GM21825 (cell line): ENCODE results near the gene TRAPPC14.
"Not testable (repeated sequence)": the region's sequence is repeated elsewhere in the genome, so short reads cannot be mapped to it uniquely, and the experiment has no call there.

ENCODE experiments used
- ATAC-seq: cut with Tn5 transposase; IDR thresholded peaks from one replicate; pipeline ENCODE4 v1.9.1; 2021; ENCODE audit warnings: mild to moderate bottlenecking, moderate library complexity; ENCODE audit not compliant: unreplicated experiment

TRAPPC14 gene, protein sequence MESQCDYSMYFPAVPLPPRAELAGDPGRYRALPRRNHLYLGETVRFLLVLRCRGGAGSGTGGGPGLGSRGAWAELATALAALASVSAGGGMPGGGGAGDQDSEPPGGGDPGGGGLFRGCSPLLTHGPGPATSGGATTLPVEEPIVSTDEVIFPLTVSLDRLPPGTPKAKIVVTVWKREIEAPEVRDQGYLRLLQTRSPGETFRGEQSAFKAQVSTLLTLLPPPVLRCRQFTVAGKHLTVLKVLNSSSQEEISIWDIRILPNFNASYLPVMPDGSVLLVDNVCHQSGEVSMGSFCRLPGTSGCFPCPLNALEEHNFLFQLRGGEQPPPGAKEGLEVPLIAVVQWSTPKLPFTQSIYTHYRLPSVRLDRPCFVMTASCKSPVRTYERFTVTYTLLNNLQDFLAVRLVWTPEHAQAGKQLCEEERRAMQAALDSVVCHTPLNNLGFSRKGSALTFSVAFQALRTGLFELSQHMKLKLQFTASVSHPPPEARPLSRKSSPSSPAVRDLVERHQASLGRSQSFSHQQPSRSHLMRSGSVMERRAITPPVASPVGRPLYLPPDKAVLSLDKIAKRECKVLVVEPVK

DNA sequence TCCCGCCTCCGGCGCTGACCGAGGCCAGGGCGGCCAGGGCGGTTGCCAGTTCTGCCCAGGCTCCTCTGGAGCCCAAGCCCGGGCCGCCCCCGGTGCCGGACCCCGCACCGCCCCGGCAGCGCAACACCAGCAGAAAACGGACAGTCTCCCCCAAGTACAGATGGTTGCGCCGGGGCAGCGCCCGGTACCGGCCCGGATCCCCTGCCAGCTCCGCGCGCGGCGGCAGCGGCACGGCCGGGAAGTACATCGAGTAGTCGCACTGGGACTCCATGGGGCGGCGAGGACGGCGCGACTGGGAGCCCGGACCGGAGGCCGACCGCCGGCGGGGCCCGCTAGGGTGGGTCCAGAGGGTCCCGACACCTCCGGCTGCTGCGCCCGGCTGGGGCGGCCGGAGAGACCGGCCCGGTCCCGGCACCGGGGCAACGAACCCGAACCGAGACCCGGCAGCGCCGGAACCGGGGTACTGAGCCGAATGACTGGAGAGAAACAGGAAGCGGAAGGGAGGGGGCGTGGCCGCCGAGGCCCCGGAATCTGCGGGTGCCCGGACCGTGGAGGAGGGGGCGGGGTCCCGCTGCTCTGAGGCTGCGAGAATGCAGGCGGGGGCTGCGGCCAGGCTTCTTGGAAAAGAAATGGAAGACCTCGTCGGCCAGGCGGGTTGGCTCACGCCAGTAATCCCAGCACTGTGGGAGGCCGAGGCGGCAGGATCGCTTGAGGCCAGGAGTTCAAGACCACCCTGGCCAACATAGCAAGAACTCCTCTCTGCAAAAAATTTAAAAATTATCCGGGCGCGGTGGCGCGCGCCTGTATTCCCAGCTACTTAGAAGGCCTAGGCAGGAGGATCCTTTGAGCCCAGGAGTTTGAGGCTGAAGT lies at the start of gene TRAPPC14:
TRAPPC14 (minus strand) TSS at position 495 of the 870 bp plus-strand sequence; CDS start at position 271, 224 bp downstream.
- ATAC-seq: peak; percentile 77

DNA sequence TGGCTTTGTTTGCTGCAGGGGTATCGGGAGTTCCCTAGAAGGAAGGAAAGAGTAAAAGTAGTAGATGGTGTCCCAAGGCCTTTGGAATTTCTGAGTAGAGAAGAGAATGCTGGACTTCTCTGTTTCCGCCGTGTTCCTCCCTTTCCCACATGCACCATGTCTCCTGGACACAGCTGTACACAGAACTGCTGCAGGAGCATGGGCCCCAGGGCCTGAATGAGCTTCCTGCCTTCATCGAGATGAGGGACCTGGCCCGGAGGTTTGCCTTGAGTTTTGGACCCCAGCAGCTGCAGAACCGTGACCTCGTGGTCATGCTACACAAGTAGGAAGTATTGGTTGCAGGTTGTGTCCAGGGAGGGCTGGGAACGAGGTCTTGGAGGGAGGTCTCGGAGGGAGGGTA lies 45.9 kb upstream of the TRAPPC14 start:
- ATAC-seq: no peak

DNA sequence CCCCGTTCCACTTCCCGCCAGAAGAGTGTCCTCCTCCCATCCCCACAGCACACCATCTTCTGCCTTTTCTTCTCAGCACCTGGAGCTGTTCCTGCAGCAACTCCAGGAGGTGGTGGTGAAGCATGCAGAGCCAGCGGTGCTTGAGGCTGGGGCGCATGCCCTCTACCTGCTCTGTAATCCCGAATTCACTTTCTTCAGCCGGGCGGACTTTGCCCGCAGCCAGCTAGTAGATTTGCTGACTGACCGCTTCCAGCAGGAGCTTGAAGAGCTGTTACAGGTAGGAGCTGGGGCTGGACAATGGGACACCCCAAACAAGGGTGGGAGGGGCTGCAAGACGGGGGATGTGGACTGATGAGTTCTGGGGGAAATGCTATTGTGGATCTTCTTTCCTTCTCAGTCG lies 42.2 kb upstream of the TRAPPC14 start:
- ATAC-seq: no peak

DNA sequence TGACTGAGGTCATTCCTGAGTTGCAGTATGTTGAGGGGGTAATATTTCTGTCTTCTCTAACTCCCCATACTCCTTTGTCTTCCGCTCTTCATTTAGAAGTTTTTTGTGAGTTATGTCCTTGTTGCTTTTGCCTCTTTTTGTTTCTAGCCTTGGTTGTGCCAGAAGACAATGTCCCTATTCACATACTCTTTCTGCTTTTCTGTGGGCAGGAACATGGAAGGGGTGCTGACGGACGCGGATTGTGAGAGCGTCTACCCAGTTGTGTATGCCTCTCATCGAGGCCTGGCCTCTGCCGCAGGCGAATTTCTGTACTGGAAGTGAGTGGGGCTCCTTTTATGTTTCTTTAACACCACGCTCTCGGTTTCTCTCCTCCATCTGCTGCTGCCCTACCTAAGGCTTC lies 39.7 kb upstream of the TRAPPC14 start:
- no peak for ATAC-seq

DNA sequence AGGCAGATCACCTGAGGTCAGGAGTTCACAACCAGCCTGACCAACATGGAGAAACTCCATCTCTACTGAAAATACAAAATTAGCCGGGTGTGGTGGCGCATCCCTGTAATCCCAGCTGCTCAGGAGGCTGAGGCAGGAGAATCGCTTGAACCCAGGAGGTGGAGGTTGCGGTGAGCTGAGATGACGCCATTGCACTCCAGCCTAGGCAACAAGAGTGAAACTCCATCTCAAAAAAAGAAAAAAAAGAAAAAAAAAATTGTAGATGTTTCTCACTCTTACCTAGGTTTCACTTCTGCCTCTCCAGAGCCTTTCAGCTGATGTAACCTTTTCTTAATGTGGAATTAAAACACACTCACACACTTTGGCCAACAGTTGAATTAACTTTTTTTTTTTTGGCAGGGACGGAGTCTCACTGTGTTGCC lies 37.4 kb upstream of the TRAPPC14 start:
- not testable (repeated sequence) for ATAC-seq

DNA sequence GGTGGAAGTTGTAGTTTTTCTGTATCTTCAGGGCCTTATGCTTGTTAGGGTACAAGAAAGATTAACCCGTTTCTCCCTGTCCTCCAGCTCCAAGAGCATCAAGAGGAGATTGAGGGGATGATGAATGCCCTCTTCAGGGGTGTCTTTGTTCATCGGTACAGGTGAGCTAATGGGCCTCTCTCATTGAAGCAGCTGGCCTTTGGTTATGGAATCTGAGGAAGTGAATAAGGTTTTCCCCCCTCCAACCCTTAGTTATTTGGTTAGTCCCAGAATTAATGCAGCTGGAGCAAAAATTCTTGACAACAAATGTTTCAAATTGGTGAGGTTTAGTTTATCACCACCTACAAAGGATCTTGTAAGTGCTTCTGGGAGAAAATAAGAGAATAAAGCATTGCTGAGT lies 36.7 kb upstream of the TRAPPC14 start:
- ATAC-seq: no peak

DNA sequence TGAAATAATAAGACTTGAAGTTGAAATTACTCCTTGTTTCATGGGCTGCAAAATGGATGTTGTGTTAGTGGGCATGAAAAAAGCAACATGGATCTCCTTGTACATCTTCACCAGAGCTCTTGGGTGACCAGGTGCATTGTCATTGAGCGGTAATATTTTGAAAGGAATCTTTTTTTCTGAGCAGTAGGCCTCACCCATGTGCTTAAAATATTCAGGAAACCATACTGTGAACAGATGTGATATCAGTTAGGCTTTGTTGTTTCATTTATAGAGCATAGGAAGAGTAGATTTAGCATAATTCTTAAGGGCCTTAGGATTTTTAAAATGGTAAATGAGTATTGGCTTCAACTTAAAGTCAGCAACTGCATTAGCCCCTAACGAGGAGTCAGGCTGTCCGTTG lies 34.4 kb upstream of the TRAPPC14 start:
- no peak for ATAC-seq

DNA sequence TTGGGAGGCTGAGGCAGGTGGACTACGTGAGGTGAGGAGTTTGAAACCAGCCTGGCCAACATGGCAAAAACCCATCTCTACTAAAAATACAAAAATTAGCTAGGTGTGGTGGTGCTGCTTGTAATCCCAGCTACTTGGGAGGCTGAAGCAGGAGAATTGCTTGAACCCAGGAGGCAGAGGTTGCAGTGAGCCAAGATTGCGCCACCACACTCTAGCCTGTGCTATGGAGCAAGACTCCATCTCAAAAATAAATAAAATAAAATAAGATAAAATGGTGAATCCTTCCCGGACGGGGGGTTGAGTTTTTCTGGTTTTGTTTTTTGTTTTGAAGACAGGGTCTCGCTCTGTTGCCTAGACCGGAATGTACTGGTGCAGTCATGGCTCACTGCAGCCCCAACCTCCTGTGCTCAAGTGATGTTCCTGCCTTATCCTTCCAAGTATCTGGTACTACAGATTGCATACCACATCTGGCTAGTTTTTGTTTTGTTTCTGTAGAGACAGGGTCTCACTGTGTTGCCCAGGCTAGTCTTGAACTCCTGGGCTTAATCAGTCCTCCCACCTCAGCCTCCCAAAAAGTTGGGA lies 33.8 kb upstream of the TRAPPC14 start:
- peak; percentile 46 for ATAC-seq

DNA sequence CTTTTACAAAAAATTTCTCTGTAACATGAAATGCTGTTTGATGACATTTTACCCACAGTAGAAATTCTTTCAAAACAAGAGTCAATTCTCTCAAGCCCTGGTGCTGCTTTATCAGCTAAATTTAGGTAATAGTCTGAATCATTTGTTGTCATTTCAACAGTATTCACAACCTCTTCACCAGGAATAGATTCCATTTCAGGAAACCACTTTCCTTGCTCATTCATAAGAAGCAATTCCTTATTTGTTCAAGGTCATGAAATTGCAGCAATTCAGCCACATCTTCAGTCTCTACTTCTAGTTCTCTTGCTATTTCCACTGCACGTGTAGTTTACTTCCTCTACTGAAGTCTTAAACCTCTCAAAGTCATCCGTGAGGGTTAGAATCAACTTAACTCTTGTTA lies 33.3 kb upstream of the TRAPPC14 start:
- no peak for ATAC-seq

DNA sequence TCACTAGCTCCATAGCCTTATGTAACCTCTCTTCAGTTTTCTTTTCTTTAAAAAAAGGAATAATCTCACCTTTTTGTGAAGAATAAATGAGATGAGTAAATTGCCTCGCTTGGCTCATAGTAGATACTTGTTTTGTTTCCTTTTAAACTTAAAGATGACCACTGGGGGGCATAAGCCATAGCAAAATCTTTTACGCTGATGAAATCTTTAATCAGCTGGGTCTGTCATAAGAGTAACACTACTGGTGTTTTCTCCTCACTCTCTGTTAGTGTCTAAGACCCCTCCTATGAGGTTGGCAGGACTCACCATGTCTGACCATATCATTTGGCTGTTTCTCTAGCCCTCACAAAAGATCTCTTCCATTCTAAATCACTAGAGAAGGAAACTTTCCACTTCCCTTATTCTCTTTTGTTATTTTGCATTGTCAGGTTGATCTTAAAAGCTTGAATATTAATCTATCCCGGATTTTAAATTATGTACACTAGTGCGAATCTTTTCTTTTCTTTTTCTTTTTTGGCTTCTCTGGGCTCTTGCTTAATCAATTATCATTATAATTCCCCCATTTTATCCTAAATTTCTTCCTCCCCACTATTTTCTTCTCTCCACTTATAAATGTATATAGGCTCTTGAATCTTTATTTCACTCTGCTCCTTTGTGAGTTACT lies 31.7 kb upstream of the TRAPPC14 start:
- ATAC-seq: no peak

DNA sequence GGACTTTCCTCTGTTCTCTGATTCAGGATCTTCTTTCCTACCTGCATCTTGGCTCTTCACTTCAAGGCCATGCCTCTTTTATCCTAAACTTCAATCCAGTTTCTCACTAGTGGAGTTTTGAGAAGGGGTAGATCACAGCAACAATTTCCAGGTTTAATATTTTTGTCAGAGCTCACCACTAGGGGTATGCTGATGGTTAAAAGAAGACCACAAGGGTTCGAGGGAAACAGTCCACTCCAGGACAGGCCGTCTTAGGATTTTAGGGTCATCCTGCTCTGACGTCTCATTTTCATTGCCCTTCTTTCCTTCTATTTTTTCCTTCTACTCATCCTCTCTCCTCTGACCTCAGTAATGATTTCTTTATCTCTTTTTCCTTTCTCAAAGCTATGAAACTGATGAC lies 30.5 kb upstream of the TRAPPC14 start:
- ATAC-seq: no peak

DNA sequence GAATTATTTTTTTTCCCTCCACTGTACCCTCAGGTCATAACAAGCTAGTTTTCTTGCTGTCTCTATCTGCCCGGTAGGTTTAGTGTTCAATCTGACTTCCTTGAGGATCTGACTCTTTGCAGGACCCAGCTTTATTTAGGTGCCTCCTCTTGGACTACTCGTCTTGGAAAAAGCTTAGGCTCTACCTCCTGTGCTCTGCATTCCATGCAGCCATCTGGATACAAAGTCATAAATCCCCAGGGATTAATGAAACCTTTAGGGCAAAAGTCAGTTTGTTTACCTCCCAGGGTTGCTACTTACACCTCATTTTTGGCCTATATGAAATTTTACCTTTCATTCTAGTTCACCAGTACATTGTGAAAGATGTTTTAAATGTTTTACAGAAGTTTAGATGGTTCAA lies 27.2 kb upstream of the TRAPPC14 start:
- no peak for ATAC-seq

DNA sequence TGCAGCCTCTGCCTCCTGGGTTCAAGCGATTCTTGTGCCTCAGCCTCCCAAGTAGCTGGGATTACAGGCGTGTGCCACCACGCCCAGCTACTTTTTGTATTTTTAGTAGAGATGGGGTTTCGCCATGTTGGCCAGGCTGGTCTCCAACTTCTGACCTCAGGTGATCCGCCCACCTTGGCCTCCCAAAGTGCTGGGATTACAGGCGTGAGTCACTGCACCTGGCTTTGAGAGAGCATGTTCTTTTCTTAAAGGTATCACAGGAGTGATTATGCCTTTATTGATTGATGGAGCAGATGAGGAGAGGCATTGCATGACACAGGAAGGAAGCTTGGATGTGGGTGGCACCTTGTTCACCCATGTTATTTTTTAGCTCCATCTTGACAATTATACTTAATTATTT lies 24.6 kb upstream of the TRAPPC14 start:
- ATAC-seq: not testable (repeated sequence)

DNA sequence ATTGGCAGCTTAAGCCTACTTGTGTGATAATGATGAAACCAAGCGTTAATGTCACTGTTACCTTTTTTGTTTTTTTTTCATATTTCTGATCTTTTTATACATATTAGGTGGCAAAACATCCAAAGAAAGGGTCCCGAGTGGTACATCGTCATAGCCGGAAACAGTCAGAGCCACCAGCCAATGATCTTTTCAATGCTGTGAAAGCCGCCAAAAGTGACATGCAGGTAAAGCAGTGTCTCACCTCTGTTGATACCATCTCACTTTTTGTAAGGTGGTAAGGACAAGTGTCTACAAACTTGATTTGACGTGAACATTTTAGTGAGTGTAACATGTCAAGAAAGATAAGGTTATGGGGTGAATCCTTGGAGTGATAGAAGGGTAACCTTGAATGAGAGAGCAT lies 24.1 kb upstream of the TRAPPC14 start:
- not testable (repeated sequence) for ATAC-seq

DNA sequence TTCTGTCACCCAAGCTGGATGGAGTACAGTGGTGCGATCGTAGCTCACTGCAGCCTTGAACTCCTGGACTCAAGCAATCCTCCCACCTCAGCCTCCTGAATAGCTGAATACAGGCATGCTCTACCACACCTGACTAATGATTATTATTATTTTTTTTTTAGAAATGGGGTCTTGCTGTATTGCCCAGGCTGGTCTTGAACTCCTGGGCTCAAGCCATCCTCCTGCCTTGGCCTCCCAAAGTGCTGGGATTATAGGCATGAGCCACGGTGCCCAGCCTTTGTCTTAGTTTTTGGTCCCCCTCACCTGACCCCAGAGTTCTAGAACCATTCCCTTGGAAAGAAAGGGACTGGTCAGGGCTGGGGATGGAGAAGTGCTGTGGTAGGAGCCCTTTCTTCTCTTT lies 21.6 kb upstream of the TRAPPC14 start:
- ATAC-seq: not testable (repeated sequence)

DNA sequence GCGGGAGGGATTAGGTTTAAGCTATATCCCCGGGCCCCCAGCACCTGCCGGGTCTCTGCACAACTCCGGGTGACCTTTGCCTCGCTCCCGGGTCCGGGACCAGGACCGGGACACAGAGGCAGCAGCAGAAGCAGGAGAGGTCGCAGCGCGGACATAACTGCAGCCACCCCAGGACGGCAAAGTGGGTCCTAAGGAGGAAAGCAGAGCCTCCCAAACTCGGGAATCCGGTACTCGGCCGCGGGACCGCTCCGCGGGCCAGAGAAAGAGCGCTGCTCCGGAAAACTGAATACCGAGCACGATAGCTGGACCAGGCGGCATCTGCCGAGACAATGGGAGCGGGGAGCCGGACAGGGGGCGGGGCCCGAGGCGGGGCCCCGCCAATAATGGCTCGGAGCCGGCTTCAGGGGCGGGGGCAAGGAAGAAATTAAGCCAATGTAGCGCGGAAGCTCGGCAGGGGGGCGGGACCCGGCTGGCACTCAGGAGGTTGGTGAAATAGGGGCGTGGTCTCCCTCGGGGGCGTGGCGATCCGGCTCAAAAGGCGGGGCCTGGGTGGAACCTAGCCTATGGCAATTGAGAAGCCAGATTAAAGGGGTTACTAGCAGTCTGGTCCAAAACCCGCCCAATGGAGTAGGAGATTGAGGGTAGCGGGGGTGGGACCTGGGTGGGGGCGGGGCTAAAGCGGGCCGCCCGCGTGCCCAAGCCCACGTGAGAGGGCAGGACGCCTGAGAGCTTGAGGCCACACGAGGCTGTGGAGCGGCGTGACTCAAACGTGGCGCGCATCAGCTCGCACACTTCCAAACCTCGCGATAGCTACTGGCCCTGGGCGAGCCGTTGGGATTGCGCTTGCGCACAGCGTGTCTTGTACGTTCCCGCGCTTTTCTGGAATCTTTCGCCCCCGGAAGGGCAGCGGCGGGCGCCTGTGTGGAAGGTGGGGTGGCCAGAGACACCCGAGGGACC lies 18.8 kb upstream of the TRAPPC14 start, which contains the start of the genes GPC2 and STAG3:
GPC2 (minus strand) TSS at position 337 of the 957 bp plus-strand sequence; CDS start at position 155, 182 bp downstream.
STAG3 (plus strand) TSS at position 874 of the 957 bp plus-strand sequence. CDS start 2,639 bp downstream, outside the sequence.
- ATAC-seq: peak; percentile 87

DNA sequence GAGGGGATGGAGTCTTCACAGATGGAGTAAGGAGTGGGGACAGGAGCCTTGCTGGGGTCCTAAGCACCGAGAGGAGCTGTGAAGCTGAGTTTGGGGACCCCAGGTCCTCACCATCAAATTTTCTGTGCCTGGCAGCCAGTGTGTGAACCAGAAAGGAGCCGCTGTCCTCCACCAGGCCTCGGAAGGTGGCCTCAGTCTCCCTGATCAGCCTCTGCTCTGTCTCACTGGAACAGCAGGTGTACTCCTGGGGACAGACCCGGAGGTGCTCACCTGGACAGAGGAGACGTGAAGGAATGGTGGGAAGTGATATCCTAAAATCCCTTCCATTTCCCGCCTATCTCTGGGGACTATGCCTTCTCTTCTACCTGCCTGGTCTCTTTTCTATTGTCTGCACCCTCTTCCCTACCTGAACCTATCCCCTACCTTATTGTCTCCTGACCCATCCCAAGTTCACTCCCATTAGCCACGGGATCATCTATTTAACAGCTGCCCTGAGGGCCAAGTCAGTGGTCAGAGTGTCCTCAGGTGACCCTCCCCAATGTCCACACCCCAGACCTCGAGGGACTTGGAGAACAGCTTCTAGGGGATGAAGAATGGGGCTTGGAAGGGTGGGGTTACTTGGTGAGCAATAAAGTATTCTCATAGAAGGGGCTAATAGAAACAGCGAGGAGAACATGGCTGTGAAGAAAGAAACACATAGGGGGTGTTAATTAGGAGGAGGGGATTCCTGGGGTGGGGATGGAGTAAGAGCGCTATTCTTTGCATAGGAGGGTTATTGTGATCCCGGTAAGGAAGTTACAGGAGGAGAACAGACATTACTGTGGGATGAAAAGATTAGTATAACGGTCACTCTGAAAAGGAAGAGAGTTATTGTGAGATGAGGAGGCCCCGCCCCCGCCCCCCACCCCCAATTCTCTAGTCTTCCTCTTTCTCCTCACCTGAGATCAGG lies 17.8 kb upstream of the TRAPPC14 start:
- ATAC-seq: no peak

DNA sequence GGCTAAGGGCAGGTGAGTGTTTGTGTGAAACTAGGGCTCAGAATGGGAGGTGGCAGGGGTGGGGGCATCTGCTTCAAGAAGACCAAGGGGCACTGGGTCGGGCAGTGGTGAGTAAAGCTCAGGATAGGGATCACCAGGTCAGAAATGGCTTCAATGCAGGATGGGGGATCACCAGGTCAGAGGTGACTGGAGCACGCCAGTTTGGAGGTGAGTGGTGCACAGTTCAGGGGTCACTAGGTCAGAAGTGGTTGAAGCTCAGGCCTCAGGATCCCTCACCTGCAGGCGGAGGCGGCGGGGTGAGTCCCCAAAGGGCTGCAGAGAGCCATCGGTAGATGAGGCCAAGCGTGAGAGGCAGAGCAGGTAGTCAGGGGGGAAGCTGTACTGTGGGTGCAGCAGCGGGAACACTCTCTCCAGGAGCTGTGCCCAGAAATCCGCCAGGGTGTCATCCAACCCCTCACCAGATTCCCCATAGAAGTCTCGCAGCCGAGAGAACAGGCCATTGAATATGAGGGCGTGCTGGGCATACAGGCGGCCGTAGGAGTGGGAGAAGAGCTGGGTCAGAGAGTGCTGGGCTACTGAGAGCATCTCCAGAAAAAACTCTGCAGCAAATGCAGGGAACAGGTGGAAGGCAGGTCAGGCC lies 16.9 kb upstream of the TRAPPC14 start:
- ATAC-seq: no peak
